HG02763 (cell line): ENCODE results near the gene PIPOX.

Source experiments
- ATAC-seq: cut with Tn5 transposase; IDR thresholded peaks from one replicate; pipeline ENCODE4 v1.9.1; 2021; ENCODE audit warnings: mild to moderate bottlenecking, moderate library complexity; ENCODE audit not compliant: unreplicated experiment

The PIPOX gene

GRCh38 chr17:29046473-29046839, 3.5 kb downstream of the PIPOX start:
- ATAC-seq = no peak

DNA sequence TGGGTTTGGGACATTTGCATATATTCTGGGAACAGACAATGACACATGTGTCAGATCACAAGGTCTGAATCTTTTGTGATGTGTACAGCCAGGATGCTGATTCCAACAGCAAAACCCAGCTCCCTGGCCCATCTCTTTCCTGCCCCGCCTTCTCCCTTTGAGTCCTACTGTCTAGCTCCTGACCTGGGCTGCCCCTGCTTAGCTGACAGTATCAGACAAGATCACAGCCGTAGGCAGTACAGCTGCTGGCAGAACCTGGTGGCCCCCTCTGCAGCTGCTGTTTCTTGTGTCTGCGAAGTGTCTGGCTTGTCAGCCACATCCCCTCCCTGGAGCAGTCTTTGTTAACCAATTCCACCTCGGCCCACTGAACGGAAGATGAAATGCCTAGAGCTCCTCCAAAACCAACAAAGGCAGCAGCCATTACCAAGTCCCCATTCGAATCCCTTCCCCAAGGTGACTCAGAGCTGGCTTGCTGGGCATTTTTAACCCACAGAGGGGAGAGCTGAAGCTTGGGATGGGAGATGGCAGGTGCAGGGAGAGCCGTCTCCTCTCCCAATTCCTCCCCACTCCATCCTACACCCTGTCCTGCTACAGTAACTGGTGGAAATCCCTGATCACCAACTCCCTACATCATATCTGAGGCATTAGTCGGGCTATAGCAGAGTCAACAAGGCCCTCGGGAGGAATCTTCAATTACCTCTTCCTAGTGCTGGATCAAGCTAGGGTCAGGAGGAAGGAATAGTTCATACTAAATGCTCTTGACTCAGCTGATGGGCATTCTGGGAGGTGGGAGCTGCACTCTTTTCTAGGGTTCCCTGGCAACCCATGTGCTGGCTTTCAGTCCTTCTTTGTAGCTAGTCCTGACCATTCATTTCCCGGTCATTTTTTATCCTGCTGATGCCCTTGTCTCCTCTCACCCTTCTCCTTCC, 5.8 kb downstream of the PIPOX start:
- no peak for ATAC-seq

GRCh38 chr17:29049541-29050145, 6.7 kb downstream of the PIPOX start:
- ATAC-seq = no peak

DNA sequence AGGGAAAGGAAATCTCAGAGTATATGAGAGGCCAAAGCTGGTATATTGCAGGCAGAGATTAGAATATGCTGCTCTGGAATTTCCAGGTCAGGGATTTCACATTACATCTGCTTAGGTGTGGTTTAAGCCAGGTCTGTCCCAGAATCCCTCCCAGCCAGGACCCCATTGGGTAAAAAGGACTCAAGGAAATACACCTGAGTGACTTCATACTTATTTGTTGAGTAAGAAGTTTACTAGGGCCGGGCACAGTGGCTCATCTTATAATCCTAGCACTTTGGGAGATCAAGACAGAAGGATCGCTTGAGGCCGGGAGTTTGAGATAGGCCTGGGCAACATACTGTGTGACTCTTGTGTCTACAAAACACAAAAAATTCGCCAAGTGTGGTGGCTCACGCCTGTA, 7.2 kb downstream of the PIPOX start:
- ATAC-seq = no peak

DNA sequence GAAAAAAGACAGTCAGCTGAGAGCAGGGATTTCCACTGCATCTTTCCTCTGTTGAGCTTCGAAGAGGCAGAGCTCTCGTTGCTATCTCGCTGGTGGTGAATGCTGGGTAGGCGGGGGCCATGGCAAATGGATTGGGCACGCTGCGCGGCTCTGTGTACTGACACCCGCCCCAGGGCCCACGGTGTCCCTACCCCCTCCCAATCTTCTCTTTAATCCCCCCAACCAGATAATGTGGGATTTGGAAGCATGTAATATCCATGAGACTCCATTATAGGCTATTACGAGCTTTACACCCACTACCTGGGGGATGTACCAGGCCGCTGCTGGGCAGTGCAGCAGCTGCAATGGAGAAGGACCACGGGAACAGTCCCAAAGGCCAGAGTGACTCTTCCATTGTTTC, 8.3 kb downstream of the PIPOX start:
- no peak for ATAC-seq

DNA sequence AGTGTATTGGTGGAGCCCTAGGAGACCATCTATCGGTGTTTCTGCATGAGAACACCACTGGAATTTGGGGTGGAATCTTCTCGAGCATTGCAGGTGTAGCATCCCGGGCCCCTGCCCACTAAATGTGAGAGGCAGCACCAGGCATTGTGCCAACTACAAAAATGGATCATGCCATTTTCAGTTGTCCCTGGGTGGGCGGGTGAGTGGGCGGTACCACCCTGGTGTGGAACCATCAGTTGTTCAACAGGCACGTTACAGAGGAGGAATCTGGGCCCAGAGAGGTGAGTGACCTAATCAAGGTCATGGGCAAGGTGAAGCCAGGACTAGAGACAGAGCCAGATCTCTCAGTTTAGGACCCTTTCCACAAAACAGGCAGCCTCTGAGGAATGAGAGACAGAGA, 8.8 kb downstream of the PIPOX start:
- ATAC-seq = no peak

DNA sequence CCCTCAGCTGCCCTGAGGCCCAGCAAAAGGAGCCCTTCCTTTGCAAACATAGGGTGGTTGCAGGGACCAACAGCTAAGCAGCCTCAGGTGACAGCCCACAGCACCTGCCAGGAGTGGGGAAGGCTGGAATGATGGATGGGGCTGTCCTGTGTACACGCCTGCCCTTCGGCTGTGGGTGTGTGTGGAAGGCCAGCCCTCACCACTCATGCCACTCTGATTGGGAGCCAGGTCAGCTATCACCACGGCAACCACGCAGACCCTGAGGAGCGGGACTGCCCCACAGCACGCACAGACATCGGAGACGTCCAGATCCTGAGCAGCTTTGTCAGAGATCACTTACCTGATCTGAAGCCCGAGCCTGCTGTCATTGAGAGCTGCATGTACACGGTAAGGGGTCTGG, 11.9 kb downstream of the PIPOX start:
- ATAC-seq = no peak

GRCh38 chr17:29057361-29057760, 14.4 kb downstream of the PIPOX start:
- no peak for ATAC-seq

- no peak for ATAC-seq
These were observed 15.4 kb downstream of the PIPOX start for GRCh38 chr17:29058391-29058790.

DNA sequence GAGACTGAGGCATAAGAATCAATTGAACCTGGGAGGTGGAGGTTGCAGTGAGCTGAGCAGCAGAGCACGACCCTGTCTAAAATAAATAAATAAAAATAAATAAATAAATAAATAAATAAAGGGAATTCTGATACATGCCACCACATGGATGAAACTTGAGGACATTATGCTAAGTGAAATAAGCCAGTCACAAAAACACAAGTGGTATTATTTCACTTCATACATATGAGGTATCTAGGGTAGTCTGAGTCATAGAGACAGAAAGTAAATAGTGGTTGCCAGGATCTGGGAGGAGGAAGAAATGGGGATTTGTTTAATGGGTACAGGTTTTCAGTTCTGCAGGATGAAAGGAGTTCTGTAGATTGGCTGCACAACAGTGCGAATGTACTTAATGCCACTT, 16.3 kb downstream of the PIPOX start:
- no peak for ATAC-seq

- ATAC-seq = no peak
These were observed 17.5 kb downstream of the PIPOX start for GRCh38 chr17:29060475-29060874.

DNA sequence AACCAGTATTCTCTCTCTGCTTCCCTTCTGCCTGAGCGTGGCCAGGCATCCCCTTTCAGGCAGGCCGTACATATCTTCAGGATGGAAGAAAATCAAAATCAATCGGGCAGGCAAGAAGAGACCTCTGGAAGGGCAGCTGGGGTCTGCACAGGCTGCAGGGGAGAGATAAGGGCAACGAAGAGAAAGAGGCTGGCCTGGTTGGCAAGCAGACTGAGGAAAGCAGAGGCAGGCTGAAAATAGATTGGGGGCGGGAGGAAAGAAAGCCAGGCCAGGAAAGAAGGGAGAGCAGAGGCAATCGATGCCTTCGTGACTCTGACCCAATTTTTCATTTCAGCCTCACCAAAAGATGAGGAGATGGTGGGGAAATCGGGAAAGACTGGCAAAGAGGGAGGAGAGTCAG, 18.1 kb downstream of the PIPOX start:
- no peak for ATAC-seq

- no peak for ATAC-seq
These were observed 19.3 kb downstream of the PIPOX start for GRCh38 chr17:29062215-29062614.

- ATAC-seq = no peak
These were observed 21.1 kb downstream of the PIPOX start for GRCh38 chr17:29063992-29064391.

DNA sequence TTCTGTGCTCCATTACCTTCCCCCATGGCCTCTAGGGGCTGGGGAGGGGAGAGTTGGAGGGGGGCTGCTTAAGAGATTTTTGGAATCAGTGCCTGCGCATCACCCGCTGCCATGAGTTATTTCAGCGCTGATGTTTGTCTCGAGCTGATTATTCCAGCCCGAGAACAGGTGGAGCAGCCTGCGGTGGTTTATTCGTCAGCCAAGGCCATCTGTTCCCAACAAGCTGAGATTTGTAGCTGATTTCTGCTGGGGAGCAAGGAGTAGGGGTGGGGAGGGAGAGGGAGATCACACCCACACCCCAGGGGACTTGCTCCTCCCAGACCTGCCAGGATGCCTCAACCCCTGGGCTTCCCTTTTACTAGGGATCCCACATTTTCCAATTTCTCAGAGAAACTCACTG, 23.1 kb downstream of the PIPOX start:
- ATAC-seq = no peak

- no peak for ATAC-seq
These were observed 23.7 kb downstream of the PIPOX start for GRCh38 chr17:29066606-29067005.

- no peak for ATAC-seq
These were observed 25.9 kb downstream of the PIPOX start for GRCh38 chr17:29068818-29069217.

DNA sequence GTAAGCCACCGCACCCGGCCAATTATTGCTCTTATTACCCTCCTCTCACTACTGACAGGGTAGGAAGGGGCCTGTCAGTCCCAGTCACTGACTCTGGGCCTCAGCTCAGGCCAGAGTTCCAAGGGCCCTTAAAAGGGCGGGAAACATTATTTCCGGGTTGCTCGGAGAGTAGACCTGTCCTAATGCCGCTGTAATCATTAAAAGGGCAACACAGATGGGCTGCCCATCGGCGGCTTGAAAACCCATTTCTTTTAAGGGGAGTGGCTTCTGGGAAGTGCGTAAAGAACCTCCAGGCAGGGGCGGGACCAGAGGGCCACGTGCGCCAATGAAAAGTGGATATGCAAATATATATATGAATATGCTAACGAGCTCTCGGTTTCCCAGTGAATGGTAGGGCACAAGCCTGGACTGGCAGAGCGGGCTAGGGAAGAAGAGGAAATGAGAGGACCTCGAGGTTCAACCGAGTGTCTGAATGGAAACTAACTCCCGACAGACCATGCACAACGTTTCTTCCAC, 26.6 kb downstream of the PIPOX start:
- no peak for ATAC-seq

GRCh38 chr17:29070308-29070707, 27.4 kb downstream of the PIPOX start:
- ATAC-seq = no peak

GRCh38 chr17:29070781-29071180, 27.8 kb downstream of the PIPOX start:
- ATAC-seq = no peak

DNA sequence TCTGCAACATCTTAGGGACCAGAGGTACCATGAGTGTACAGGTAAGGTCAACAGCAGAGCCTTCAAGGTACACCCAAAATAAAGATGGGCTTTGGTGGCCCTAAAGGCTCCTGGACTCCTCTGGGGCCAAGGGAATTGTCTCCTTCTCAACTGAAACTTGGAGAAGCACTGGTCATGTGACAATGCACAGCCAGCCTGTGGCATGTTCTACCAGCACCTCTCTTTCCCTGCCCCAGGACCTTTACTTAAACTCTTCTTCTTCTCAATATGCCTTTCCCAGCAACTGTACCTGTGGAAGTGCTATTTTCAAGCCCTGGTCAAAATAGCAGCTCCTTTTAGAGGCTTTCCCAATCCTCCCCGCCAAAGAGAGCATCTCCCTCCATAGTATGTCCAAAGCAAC, 28.4 kb downstream of the PIPOX start:
- ATAC-seq = no peak

GRCh38 chr17:29073045-29073444, 30.1 kb downstream of the PIPOX start:
- no peak for ATAC-seq
